Stimulated activated CD8-positive, alpha-beta memory T cell treated with anti-CD3 and anti-CD28 coated beads, Interleukin-7, amount 100 ng/mL, for 4 hours (primary cell): ENCODE results near the gene ZNF850.
A peak's percentile ranks its signal among the peaks of the same experiment; 100 is the strongest.
"Not testable (repeated sequence)": the region's sequence is repeated elsewhere in the genome, so short reads cannot be mapped to it uniquely, and the experiment has no call there.

ENCODE experiments used
- DNase-seq, 2 donors: peaks; one replicate each; pipeline ENCODE4 v3.0.0-alpha.2; 2020; ENCODE audit warnings: low read depth in 2 of 2

The ZNF850 gene

DNA sequence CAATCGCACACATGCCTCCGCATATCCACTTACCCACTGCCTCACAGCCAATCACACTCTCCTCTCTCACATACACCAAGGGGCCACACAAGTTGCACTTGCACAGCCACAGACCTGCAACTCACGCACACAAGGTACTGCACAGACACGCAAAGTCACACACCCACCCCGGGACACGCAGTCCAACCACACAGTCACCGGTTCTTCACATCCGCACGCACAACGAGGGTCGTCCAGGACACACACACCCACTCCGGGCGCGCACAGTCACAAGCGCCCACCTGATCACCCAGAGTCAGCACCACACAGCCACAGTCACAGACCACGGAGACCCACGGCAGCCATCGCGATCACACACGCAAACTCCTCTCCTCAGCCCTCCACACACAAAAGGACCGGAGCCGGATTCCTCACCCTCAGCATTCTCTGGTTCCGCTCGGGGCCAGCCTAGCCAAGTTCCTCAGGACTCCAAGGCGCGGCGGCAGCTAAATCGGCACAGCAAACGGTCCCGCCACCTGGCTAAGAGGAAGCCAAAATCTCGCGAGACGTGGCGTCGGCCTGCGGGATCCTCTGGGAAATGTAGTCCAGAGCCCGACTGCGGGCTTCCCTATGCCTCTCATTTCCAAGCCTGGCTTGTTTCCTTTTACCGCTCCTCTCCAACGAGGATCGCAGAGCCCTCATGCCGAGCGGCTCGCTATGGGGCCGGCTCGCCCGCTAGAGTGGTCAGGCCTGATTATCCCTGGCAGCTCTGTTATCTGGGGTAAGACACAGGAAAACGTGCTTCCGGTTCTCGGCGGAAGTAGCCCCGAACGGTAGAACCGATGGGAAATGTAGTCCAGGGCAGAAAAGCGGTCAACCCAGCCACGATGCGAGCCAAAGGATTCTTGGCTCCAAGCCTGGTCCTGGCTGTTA lies at the start of gene ZNF850:
Gene ZNF850, minus strand, starts transcription at position 497 of the 912 bp plus-strand sequence. CDS start 10,201 bp downstream, outside the sequence.
- DNase-seq: peak; percentile 88 to 90

DNA sequence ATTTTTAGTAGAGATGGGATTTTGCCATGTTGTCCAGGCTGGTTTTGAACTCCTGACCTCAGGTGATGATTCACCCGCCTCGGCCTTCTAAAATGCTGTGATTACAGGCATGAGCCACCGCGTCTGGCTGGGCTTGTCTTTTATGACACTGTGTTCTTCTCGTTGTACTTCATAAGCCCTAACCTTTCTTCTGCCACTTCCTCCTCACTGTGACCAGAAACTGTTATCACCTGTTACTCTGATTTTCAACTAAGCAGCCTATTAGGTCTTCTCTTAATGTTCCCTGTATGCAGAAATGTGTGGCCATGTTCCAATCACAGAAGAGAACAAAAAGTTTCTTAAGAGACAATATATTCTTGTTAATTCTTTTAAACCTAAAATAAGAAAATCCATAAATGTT lies 49.2 kb upstream of the ZNF850 start:
- no peak for DNase-seq

DNA sequence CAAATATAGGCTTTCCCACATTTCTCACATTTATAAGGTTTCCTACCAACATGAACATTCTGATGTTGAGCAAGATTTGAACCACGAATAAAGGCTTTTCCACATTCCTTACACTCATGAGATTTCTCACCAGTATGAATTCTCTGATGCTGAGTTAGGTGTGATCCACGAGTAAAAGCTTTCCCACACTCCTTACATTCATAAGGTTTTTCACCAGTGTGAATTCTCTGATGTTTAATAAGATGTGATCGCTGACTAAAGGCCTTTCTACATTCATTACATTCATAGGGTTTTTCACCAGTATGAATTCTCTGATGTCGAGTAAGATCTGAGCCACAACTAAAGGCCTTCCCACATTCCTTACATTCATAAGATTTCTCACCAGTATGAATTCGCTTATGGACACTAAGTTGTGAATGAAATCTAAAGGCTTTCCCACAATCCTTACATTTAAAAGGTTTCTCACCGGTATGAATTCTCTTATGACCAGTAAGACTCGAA lies 46.6 kb upstream of the ZNF850 start:
- no peak for DNase-seq

DNA sequence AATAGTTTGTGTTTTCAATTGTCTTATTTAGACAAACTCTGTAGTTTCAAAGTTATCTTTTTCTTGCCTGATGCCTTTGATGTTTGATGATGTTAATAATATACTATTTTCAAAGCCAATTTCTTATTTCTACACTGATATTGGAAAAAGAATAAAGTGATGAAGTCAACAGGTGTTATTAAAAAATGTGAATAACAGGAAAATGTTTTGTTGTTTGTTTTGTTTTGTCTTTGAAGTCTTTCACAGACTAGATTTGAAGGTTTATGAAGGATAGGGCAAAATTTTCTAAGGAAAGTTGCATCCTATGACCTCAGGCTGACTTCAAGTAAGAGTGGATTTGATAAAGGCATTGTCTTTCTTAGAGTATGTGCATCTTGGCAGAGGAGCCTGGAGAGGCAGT lies 34.4 kb upstream of the ZNF850 start:
- DNase-seq: no peak

DNA sequence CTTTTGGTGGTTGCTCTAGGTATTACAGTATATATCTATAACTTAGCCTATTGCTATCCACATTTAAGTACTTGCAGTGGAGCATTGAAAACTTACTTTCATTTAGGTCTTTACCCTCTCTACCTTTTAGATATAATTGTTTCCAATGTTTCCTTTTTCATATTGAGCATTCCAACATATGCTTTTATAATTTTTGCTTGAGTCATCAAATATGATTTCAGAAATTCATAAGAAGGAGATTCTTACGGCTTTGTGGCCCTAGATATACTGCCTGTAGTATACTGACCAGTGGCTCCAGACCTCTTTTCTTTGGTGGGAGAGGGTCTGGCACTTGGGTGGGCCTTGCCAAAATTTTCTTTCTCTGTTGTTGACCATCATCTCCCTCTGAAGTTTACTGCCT lies 32.8 kb upstream of the ZNF850 start:
- no peak for DNase-seq

DNA sequence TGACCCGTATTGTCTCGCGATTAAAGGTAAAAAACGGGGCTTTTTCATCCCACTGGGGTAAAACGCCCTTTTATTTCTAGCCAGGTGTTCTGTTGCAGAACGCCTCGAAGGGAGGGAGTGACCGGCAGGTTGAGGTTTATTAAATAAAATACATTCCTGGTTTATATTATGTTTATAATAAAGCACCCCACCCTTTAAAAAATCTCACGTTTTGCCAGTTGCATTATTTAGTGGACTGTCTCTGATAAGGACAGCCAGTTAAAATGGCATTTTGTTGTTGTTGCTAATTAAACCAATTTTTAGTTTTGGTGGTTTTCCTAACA lies 25.1 kb upstream of the ZNF850 start:
- no peak for DNase-seq

DNA sequence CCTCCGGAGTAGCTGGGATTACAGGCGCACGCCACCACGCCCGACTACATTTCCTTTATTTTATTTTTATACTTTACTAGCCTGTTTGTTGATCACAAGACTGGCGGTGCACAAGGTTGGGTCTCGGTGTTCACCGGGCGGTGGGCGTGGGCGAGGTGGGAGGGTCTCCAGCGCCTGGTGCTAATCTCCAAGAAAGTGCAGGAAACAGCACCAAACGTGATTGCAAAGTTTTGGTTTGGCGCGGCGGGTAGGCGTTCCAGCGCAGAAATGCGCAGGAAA lies 24.0 kb upstream of the ZNF850 start:
- DNase-seq: no peak

DNA sequence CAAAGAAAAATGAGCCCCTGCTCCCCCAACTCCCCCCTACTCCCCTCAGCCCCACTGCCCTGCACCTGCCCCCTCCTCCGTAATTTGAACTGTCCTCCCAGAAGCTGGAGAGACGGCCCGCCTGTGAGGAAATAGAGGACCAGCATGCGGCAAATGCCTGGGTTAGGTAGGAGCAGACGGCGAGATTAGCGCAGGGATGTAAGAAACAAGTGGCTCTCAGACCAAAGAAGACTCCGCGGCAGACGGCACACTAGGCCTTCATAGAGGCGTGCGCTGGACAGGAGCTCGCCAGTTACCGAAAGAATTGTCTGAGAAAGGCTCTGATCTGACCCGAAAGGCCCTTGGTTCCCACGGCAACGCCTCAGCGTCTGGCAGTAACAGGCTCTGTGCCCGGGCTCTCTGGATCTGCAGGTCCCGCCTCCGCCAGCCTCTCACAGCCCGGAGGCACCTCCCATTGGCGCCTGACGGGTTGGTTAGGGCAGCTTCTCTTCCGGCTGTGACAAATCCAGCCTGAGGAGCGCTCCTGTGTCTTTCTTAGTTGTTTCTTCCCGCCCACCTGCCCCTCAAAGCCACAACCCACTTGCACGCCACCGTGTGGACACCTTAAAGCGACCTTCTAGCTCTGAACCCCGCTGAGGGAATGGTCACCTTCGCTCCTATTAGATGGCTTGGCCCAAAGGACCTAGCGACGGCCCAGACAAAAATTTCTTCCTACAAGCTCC lies 19.0 kb upstream of the ZNF850 start:
- not testable (repeated sequence) for DNase-seq

DNA sequence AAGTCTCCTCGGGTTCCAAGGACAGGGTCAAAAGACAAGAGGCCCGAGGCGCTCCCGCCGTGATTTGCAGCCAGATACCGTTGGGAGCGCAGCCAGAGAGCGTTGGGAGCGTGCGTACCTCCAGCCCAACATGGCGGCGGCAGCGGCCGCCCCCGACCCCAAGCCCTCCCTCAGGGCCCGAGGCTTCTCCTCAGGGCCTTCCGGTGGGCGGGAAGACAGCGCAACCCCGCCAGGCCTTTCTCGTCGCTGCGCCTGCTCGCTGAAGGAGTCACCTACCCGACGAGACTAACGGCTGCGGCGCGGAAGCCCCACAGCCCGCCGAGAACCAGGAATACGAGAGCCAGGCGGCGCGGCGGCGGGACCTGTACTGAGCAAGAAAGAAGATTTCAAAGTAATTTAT lies 3.2 kb upstream of the ZNF850 start:
- DNase-seq: no peak

DNA sequence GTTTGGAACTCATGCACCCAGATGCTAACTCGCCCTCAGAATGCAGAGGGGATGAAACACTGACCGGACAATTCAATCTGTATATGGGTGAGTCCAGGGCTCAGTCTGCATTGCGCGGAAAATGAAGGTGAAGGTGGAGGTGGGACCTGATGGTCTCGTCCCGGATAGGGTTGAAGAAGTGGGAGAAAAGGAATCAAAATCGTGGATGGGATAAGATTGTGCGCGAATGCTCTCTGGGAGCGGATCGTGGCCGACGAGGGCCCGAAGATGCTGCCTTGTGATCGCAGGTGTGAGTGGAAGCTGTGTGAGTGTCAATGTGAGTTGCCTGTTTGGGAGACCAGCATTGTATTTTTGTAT lies 594 bp upstream of the ZNF850 start:
- no peak for DNase-seq

DNA sequence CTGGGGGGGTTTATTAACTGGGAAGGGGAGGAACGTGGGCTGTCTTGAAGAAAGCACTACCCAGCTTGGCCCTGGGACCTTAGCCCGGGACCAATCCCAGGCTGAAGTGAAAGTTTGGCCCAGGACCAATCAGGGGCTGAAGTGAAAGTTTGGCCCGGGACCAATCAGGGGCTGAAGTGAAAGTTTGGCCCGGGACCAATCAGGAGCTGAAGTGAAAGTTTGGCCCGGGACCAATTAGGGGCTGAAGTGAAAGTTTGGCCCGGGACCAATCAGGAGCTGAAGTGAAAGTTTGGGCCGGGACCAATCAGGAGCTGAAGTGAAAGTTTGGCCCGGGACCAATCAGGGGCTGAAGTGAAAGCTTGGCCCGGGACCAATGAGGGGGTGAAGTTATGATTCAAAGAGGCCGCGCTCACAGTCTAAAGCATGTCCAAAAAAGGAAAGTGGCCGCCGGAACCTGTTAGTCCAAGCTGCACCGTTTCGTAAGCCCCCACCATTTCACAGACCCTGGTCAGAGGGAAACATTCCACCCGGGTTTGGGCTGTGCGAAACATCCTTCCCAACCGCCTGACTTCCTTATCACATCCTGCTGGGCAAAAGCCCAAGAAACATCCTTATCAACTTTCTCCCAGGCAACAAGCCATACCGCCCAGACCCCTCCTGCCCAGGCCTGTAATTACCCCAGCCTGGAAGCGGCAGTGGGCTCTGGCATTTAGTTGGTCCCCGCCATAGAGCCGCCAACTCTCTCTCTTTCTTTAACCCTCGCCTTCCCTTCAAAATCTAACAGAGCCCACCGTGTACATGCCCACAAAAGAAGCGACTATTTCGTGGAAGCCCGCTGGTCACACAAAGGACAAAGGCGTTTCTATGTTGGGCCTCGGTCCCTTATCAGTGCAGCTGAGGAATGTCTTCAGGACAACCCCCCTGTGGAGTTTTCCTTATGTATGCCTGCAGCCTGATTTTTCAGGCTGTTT lies 1.1 kb downstream of the ZNF850 start:
- DNase-seq: peak in 1 of 2 donors; percentile 5

DNA sequence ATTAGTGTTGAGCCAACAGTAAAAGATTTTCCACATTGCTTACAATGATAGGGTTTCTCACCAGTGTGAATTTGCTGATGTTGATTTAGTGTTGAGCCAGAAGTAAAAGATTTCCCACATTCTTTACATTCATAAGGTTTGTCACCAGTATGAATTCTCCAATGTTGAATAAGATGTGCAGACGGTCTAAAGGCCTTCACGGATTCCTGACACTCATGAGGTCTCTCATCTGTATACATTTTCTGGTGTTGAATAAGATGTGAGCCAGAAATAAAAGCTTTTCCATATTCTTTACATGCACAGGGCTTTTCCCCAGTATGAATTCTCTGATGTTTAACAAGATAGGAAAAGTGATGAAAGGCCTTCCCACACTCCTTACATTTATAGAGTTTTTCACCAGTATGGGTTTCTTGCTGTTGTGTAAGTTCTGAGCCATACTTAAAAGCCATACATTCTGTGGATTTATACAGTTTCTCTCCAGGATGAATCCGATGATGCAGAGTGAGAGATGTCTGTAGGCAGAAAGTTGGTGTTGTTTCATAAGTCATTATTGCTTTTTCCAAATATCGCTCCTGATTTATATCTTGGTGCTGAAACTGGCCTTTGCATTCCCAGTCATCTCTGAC lies 22.4 kb downstream of the ZNF850 start:
- DNase-seq: no peak

DNA sequence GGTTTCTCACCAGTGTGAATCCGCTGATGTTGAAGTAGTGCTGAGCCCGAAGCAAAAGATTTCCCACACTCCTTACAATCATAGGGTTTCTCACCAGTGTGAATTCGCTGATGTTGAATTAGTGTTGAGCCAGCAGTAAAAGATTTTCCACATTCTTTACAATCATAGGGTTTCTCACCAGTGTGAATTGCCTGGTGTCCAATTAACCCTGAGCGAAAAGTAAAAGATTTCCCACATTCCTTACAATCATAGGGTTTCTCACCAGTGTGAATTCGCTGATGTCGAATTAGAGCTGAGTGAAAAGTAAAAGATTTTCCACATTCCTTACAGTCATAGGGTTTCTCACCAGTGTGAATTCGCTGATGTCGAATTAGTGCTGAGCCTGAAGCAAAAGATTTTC lies 23.0 kb downstream of the ZNF850 start:
- DNase-seq: not testable (repeated sequence)

DNA sequence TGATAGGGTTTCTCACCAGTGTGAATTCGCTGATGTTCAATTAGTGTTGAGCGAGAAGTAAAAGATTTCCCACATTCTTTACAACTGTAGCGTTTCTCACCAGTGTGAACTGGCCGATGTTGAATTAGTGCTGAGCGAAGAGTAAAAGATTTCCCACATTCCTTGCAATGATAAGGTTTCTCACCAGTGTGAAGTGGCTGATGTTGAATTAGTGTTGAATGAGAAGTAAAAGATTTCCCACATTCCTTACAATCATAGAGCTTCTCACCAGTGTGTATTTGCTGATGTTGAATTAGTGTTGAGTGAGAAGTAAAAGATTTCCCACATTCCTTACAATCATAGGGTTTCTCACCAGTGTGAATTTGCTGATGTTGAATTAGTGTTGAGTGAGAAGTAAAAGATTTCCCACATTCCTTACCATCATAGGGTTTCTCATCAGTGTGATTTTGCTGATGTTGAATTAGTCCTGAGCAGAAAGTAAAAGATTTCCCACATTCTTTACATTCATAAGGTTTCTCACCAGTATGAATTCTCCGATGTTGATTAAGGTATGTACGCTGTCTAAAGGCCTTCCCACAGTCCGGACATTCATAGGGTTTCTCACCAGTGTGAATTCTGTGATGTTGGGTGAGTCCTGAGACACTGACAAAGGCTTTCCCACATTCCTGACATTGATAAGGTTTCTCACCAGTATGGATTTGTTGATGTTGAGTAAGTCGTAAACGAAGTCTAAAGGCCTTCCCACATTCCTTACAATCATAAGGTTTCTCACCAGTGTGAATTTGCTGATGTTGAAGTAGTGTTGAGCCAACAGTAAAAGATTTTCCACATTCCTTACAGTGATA lies 24.0 kb downstream of the ZNF850 start:
- no peak for DNase-seq

DNA sequence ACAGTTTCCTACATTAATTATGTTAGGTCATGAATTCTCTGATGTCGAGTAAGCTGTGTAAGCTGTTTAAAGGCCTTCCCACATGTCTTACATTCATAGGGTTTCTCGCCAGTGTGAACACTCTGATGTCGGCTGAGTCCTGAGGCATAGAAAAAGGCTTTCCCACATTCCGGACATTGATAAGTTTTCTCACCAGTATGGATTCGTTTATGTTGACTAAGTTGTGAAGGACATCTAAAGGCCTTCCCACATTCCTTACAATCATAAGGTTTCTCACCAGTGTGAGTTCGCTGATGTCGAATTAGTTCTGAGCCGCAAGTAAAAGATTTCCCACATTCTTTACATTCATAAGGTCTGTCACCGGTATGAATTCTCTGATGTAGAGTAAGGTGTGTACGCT lies 24.9 kb downstream of the ZNF850 start:
- no peak for DNase-seq

DNA sequence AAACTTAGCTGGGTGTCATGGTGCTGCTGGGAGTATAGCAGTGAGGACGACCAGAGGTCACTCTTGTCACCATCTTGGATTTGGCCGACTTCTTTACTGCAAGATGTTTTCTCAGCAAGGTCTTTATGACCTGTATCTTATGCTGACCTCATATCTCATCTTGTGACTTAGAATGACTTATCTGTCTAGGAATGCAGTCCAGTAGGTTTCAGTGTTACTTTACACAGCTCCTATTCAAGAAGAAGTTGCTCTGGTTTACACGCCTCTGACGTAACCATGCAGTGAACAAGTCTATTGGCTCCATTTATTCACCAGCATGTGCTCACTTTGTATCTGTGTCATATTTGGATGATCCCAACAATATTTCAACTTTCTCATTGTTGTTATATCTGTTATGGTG lies 26.7 kb downstream of the ZNF850 start:
- no peak for DNase-seq

DNA sequence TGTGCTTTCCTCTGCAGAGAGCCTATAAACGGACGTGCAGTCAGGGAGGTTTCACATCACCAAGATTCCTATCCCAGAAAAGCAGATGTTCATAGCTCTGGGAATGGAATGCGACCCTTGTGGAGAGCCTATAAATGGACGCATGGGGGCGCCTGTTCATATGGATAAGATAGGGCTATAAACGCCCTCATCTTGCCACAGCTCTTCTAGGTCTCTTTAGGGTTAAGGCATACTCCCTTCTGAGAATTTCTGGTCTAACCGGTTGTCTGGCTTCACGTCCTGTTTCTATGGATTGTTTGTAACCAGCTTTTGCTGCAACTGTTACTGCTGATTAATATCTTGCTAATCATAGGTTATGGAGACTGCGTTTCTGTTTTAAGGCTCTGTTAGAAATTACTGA lies 36.4 kb downstream of the ZNF850 start:
- DNase-seq: not testable (repeated sequence)

DNA sequence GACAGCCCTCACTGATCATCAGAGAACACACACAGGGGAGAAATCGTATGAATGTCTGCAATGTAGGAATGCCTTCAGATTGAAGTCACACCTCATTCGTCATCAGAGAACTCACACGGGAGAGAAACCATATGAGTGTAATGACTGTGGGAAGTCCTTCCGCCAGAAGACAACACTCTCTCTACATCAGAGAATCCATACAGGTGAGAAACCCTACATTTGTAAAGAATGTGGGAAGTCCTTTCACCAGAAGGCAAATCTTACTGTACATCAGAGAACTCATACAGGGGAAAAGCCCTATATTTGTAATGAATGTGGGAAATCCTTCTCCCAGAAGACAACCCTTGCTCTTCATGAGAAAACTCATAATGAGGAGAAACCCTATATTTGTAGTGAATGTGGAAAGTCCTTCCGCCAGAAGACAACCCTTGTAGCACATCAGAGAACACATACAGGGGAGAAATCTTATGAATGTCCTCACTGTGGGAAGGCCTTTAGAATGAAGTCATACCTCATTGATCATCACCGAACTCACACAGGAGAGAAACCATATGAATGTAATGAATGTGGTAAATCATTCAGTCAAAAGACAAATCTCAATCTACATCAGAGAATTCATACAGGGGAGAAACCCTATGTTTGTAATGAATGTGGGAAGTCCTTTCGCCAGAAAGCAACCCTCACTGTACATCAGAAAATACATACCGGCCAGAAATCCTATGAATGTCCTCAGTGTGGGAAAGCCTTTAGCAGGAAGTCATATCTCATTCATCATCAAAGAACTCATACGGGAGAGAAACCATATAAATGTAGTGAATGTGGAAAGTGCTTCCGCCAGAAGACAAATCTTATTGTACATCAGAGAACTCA lies 52.7 kb downstream of the ZNF850 start:
- DNase-seq: no peak

DNA sequence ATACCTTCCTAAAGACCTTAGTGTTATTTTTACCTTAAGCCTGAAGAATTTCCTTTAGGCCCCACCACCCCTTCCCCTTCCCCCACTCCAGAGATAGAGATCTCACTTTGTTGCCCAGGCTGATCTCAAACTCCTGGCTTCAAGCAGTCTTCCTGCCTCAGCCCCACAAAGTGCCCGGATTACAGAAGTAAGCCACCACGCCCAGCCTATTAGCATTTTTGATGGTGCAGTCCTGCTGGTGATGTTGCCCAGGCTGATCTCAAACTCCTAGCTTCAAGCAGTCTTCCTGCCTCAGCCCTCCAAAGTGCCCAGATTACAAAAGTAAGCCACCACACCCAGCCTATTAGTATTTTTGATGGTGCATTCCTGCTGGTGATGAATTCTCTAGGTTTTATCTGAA lies 63.2 kb downstream of the ZNF850 start:
- DNase-seq: no peak

DNA sequence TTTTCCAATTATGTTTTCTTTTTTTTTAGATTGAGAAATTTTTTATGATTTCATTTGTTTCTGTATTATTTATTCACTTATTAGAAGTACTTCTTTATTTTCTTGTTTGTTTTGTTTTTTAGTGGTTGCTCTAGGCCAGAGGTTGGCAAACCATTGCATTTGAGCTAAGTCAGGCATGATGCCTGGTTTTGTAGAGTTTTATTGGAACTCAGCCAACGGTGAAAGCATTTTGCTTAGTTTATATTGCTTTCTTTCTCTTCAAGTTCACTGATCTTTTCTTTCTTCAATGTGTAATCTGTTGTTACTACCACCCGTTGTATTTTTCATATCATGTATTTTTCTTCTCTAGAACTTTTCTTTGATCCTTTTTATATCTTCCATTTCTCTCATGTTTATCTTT lies 65.5 kb downstream of the ZNF850 start:
- DNase-seq: no peak
